Measurements from ENCODE around the gene STYXL1.
A peak's percentile ranks its signal among the peaks of the same experiment; 100 is the strongest.

The STYXL1 gene

DNA sequence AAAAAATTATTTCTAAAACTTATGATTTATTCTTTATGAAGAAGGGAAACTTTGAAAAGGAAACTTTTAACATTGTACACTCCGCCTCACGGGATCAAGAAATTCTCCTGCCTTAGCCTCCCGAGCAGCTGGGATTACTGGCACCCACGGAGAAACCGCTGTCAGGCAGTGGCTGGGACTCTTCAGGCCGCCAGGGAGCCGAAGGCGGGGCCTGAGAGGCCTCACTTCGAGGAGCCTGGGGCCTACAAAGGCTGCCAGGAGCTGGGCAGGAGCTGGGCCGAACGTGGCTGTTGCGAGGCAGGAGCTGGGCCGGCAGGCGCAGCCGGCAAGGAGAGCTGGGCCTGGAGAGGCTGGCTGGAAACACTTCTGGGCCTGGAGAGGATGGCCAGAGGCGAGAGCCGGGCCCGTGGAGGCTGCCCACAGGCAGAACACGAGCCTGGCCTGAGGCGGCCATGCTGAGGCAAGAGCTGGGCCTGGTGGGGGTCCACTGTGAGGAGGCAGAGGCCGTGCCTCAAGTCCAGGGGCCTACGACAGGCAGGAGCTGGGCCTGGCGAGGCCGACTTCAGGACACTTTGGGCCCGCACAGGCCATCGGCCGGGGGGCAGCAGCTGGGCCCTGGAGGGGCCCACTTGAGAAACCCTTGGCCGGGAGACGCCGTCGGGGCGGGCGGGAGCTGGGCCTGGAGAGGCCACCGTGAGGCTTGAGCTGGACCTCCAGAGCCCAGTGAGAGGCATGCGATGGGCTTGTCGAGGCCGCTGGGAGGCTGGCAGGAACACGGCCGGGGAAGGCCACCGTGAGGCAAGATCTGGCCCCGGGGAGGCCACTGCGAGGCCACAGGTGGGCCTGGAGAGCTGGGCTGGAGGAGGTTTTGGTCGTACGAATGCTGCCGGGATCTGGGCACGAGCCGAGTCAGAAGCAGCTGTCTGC lies 23.8 kb upstream of the STYXL1 start:
- H3K23ac ChIP-seq (ENCODE audit: low read length) = no peak overlapping the region
- no peak overlapping the region for H2BK5ac ChIP-seq (ENCODE audit: low read length)
- H2BK120ac ChIP-seq (ENCODE audit: low read depth, low read length) = no peak overlapping the region
- no peak overlapping the region for H3K4me2 ChIP-seq (ENCODE audit: low read length)
- H3K4me3 ChIP-seq (ENCODE audit: low read length) = no peak overlapping the region
- peak overlapping the region; percentile 7 for H3K56ac ChIP-seq (ENCODE audit: low read length)
- no CpG with 5 or more reads among the region's 47 CpGs for WGBS (ENCODE audit: extremely low coverage, insufficient coverage, low lambda C conversion rate)
- H3K79me1 ChIP-seq (ENCODE audit: low read length) = no peaks in the 10 kb centered on the region
- no peak overlapping the region for H2BK15ac ChIP-seq (replicated peaks; ENCODE audit: low read depth)
- no peak overlapping the region for H2AK5ac ChIP-seq (ENCODE audit: low read length)
- no peak overlapping the region for H3K27ac ChIP-seq (ENCODE audit: low read depth, low read length)
- H3K36me3 ChIP-seq (ENCODE audit: control insufficient read depth, insufficient read depth, low read length) = no peaks in the 10 kb centered on the region
- no peak overlapping the region for H3K18ac ChIP-seq (ENCODE audit: low read length)
- no peak for DNase-seq
- H3K79me2 ChIP-seq (ENCODE audit: control insufficient read depth, insufficient read depth, low read length) = no peaks in the 10 kb centered on the region
- H4K5ac ChIP-seq (ENCODE audit: low read length) = no peak overlapping the region
- H3K9ac ChIP-seq (ENCODE audit: low read length) = no peak overlapping the region
- H4K8ac ChIP-seq (ENCODE audit: low read depth, low read length) = no peak overlapping the region
- no peaks in the 10 kb centered on the region for H3K27me3 ChIP-seq (ENCODE audit: insufficient read depth, low read length, poor library complexity)
- H3K4me1 ChIP-seq (ENCODE audit: control insufficient read depth, low read depth, low read length) = no peaks in the 10 kb centered on the region
- no peak overlapping the region for H3K4ac ChIP-seq (ENCODE audit: low read depth, low read length)

- Histone ChIP-seq H3K4me1 (ENCODE audit: control insufficient read depth, low read depth, low read length) (no peaks in the 10 kb centered on the region), H4K8ac (ENCODE audit: low read depth, low read length) (no peak overlapping the region), H2BK15ac (replicated peaks; ENCODE audit: low read depth) (no peak overlapping the region), H4K5ac (ENCODE audit: low read length) (no peak overlapping the region), H3K27ac (ENCODE audit: low read depth, low read length) (no peak overlapping the region), H3K9ac (ENCODE audit: low read length) (no peak overlapping the region), H3K4me2 (ENCODE audit: low read length) (no peak overlapping the region), H3K23ac (ENCODE audit: low read length) (no peak overlapping the region), H3K56ac (ENCODE audit: low read length) (no peak overlapping the region), H3K79me2 (ENCODE audit: control insufficient read depth, insufficient read depth, low read length) (no peaks in the 10 kb centered on the region), H3K18ac (ENCODE audit: low read length) (no peak overlapping the region), H2BK120ac (ENCODE audit: low read depth, low read length) (no peak overlapping the region), H3K4ac (ENCODE audit: low read depth, low read length) (no peak overlapping the region), H3K4me3 (ENCODE audit: low read length) (no peak overlapping the region), H2AK5ac (ENCODE audit: low read length) (no peak overlapping the region), H3K27me3 (ENCODE audit: insufficient read depth, low read length, poor library complexity) (no peaks in the 10 kb centered on the region), H2BK5ac (ENCODE audit: low read length) (no peak overlapping the region), H3K79me1 (ENCODE audit: low read length) (no peaks in the 10 kb centered on the region), H3K36me3 (ENCODE audit: control insufficient read depth, insufficient read depth, low read length) (peaks cover 10% of the 10 kb centered on the region)
- WGBS (ENCODE audit: extremely low coverage, insufficient coverage, low lambda C conversion rate) = no CpG with 5 or more reads among the region's 8 CpGs
- peak; percentile 93 for DNase-seq
These were observed 21.4 kb upstream of the STYXL1 start for GRCh38 chr7:76069238-76069638.

- Histone ChIP-seq H2BK5ac (ENCODE audit: low read length) (no peak overlapping the region), H3K4ac (ENCODE audit: low read depth, low read length) (no peak overlapping the region), H3K27me3 (ENCODE audit: insufficient read depth, low read length, poor library complexity) (no peaks in the 10 kb centered on the region), H2BK120ac (ENCODE audit: low read depth, low read length) (no peak overlapping the region), H3K18ac (ENCODE audit: low read length) (no peak overlapping the region), H4K5ac (ENCODE audit: low read length) (no peak overlapping the region), H3K23ac (ENCODE audit: low read length) (no peak overlapping the region), H4K8ac (ENCODE audit: low read depth, low read length) (no peak overlapping the region), H3K36me3 (ENCODE audit: control insufficient read depth, insufficient read depth, low read length) (peaks cover 10% of the 10 kb centered on the region), H3K9ac (ENCODE audit: low read length) (no peak overlapping the region), H3K4me1 (ENCODE audit: control insufficient read depth, low read depth, low read length) (no peaks in the 10 kb centered on the region), H3K4me3 (ENCODE audit: low read length) (no peak overlapping the region), H3K4me2 (ENCODE audit: low read length) (no peak overlapping the region), H3K79me2 (ENCODE audit: control insufficient read depth, insufficient read depth, low read length) (no peaks in the 10 kb centered on the region), H3K56ac (ENCODE audit: low read length) (no peak overlapping the region), H3K27ac (ENCODE audit: low read depth, low read length) (no peak overlapping the region), H3K79me1 (ENCODE audit: low read length) (no peaks in the 10 kb centered on the region), H2BK15ac (replicated peaks; ENCODE audit: low read depth) (no peak overlapping the region), H2AK5ac (ENCODE audit: low read length) (no peak overlapping the region)
- no peak for DNase-seq
- WGBS (ENCODE audit: extremely low coverage, insufficient coverage, low lambda C conversion rate) = no CpG with 5 or more reads among the region's 14 CpGs
These were observed 19.1 kb upstream of the STYXL1 start for GRCh38 chr7:76066716-76067503.

DNA sequence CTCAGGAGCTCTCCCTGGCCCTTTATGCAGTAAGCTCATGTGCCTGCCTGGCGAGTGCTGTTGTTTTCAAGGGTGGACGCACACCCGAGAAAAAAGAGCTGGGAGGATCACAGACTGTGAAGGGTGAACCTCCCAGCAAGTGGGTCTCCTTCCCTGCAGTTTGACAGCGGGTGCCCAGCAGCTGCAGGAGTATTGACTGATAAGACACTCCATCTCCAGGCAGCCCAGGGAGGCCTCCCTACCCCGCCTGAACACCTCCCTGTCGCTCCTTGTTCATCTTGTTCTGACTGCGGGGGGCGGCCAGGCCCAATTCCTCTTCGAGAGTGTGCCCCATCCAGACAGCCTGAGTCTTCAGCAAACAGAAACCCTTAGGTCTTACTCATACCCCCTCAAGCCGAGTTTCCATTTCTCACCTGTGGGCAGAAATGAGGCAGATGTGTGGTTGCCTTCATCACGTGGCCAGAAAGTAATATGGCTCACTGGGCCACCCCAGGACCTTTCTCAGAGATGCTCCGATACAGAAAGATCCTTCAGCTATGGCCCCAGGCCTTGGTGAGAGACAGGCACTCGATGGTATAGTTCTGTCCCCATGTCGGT lies 17.3 kb upstream of the STYXL1 start:
- no peaks in the 10 kb centered on the region for H3K4me1 ChIP-seq (ENCODE audit: control insufficient read depth, low read depth, low read length)
- no peaks in the 10 kb centered on the region for H3K27me3 ChIP-seq (ENCODE audit: insufficient read depth, low read length, poor library complexity)
- H3K23ac ChIP-seq (ENCODE audit: low read length) = no peak overlapping the region
- H3K4me3 ChIP-seq (ENCODE audit: low read length) = no peak overlapping the region
- H3K18ac ChIP-seq (ENCODE audit: low read length) = no peak overlapping the region
- H3K79me2 ChIP-seq (ENCODE audit: control insufficient read depth, insufficient read depth, low read length) = no peaks in the 10 kb centered on the region
- H3K56ac ChIP-seq (ENCODE audit: low read length) = no peak overlapping the region
- H2BK15ac ChIP-seq (replicated peaks; ENCODE audit: low read depth) = no peak overlapping the region
- no peak for DNase-seq
- no peak overlapping the region for H2AK5ac ChIP-seq (ENCODE audit: low read length)
- no peak overlapping the region for H3K9ac ChIP-seq (ENCODE audit: low read length)
- no peak overlapping the region for H3K4me2 ChIP-seq (ENCODE audit: low read length)
- H3K36me3 ChIP-seq (ENCODE audit: control insufficient read depth, insufficient read depth, low read length) = peaks cover 19% of the 10 kb centered on the region
- no peak overlapping the region for H3K27ac ChIP-seq (ENCODE audit: low read depth, low read length)
- H4K8ac ChIP-seq (ENCODE audit: low read depth, low read length) = no peak overlapping the region
- no peak overlapping the region for H2BK5ac ChIP-seq (ENCODE audit: low read length)
- H3K4ac ChIP-seq (ENCODE audit: low read depth, low read length) = no peak overlapping the region
- no peak overlapping the region for H2BK120ac ChIP-seq (ENCODE audit: low read depth, low read length)
- no CpG with 5 or more reads among the region's 14 CpGs for WGBS (ENCODE audit: extremely low coverage, insufficient coverage, low lambda C conversion rate)
- no peaks in the 10 kb centered on the region for H3K79me1 ChIP-seq (ENCODE audit: low read length)
- no peak overlapping the region for H4K5ac ChIP-seq (ENCODE audit: low read length)

DNA sequence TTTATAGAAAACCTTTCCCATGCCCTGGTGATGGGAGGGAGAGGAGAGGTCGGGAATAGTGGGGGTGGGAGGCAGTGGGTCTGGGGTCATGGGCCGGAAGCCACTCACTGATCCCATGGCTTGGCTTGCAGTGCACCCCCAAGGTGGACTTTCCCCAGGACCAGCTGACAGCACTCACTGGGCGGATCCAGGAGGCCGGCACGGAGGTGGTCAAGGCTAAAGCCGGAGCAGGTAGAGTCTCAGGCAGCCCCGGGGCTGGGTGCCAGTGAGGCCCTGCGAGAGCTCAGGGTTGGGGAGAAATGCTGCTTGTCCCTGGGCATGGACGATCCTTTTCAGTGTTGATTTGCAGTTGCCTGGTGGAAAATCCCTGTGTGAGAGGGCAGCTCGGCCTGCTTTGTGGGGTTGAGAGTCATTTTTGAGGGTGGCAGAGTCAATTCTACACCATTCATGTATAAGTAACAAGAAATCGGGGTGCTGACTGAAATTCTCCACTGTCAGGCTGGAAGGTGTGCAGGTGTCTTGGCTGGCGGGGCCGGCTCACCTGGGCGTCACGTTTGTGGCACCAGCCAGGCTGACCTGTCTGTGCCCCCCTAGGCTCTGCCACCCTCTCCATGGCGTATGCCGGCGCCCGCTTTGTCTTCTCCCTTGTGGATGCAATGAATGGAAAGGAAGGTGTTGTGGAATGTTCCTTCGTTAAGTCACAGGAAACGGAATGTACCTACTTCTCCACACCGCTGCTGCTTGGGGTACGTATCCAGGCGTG lies 16.6 kb upstream of the STYXL1 start:
- no peak overlapping the region for H3K56ac ChIP-seq (ENCODE audit: low read length)

More for the DNA sequence above, 16.6 kb upstream of the STYXL1 start:
- H3K36me3 ChIP-seq (ENCODE audit: control insufficient read depth, insufficient read depth, low read length) = peaks cover 21% of the 10 kb centered on the region
- H3K4me2 ChIP-seq (ENCODE audit: low read length) = no peak overlapping the region
- no peaks in the 10 kb centered on the region for H3K79me1 ChIP-seq (ENCODE audit: low read length)
- no peak for DNase-seq
- no CpG with 5 or more reads among the region's 24 CpGs for WGBS (ENCODE audit: extremely low coverage, insufficient coverage, low lambda C conversion rate)
- no peak overlapping the region for H3K27ac ChIP-seq (ENCODE audit: low read depth, low read length)
- H3K27me3 ChIP-seq (ENCODE audit: insufficient read depth, low read length, poor library complexity) = no peaks in the 10 kb centered on the region
- no peak overlapping the region for H3K4ac ChIP-seq (ENCODE audit: low read depth, low read length)
- no peak overlapping the region for H2BK5ac ChIP-seq (ENCODE audit: low read length)
- H3K4me3 ChIP-seq (ENCODE audit: low read length) = no peak overlapping the region
- no peak overlapping the region for H2BK15ac ChIP-seq (replicated peaks; ENCODE audit: low read depth)
- H3K23ac ChIP-seq (ENCODE audit: low read length) = no peak overlapping the region
- no peak overlapping the region for H2AK5ac ChIP-seq (ENCODE audit: low read length)
- H3K4me1 ChIP-seq (ENCODE audit: control insufficient read depth, low read depth, low read length) = no peaks in the 10 kb centered on the region
- H4K8ac ChIP-seq (ENCODE audit: low read depth, low read length) = no peak overlapping the region
- H2BK120ac ChIP-seq (ENCODE audit: low read depth, low read length) = no peak overlapping the region
- no peak overlapping the region for H3K9ac ChIP-seq (ENCODE audit: low read length)
- H3K79me2 ChIP-seq (ENCODE audit: control insufficient read depth, insufficient read depth, low read length) = no peaks in the 10 kb centered on the region
- H4K5ac ChIP-seq (ENCODE audit: low read length) = no peak overlapping the region
- no peak overlapping the region for H3K18ac ChIP-seq (ENCODE audit: low read length)

Data from mesendoderm (in vitro differentiated cells).